GM23338 (cell line): Measurements from ENCODE around the gene SESN2.

ENCODE experiments used
- CTCF ChIP-seq, 2 experiments: fragments of 200-600 bp in 1 of 2; sonication (generic) in 1 of 2; conservative IDR thresholded peaks; 2 replicates each; pipeline versions ENCODE4 v1.5.1 to v1.6.1; 2016 to 2017; ENCODE audit warnings: antibody characterized with exemption in 2 of 2, low read depth in 2 of 2, mild to moderate bottlenecking in 2 of 2, moderate library complexity in 1 of 2
- EZH2 ChIP-seq: fragments of 200-600 bp; sonication (generic); IDR thresholded peaks from one replicate; pipeline ENCODE4 v1.8.0; 2017; ENCODE audit warnings: antibody characterized with exemption, mild to moderate bottlenecking, low read depth; ENCODE audit not compliant: unreplicated experiment
- EZH2phosphoT487 ChIP-seq: fragments of 200-600 bp; sonication (generic); IDR thresholded peaks from one replicate; pipeline ENCODE4 v1.8.1; 2018; ENCODE audit warnings: antibody characterized with exemption; ENCODE audit not compliant: unreplicated experiment
- JUNB ChIP-seq: IDR thresholded peaks from one replicate; pipeline ENCODE4 v1.6.1; 2016; ENCODE audit warnings: antibody characterized with exemption; ENCODE audit not compliant: unreplicated experiment
- POLR2AphosphoS5 ChIP-seq: IDR thresholded peaks from 2 replicates; pipeline ENCODE4 v1.6.1; 2016; ENCODE audit warnings: antibody characterized with exemption, low read depth
- TF ChIP-seq, protein P1 (sequence below): IDR thresholded peaks from one replicate; pipeline ENCODE4 v1.6.1; 2018; ENCODE audit warnings: antibody characterized with exemption; ENCODE audit not compliant: unreplicated experiment

GRCh38 chr1:28236656-28237322 lies 22.5 kb upstream of the SESN2 start:
- TF ChIP-seq CTCF (conservative IDR thresholded peaks at IDR 0.05; ENCODE audit: low read depth in 2 of 2) (no peak), POLR2AphosphoS5 (no peak; the same call in 1 of the 2 replicates), EZH2phosphoT487 (no peak), EZH2 (no peak), JUNB (no peak)
- TF ChIP-seq, protein P1, sequence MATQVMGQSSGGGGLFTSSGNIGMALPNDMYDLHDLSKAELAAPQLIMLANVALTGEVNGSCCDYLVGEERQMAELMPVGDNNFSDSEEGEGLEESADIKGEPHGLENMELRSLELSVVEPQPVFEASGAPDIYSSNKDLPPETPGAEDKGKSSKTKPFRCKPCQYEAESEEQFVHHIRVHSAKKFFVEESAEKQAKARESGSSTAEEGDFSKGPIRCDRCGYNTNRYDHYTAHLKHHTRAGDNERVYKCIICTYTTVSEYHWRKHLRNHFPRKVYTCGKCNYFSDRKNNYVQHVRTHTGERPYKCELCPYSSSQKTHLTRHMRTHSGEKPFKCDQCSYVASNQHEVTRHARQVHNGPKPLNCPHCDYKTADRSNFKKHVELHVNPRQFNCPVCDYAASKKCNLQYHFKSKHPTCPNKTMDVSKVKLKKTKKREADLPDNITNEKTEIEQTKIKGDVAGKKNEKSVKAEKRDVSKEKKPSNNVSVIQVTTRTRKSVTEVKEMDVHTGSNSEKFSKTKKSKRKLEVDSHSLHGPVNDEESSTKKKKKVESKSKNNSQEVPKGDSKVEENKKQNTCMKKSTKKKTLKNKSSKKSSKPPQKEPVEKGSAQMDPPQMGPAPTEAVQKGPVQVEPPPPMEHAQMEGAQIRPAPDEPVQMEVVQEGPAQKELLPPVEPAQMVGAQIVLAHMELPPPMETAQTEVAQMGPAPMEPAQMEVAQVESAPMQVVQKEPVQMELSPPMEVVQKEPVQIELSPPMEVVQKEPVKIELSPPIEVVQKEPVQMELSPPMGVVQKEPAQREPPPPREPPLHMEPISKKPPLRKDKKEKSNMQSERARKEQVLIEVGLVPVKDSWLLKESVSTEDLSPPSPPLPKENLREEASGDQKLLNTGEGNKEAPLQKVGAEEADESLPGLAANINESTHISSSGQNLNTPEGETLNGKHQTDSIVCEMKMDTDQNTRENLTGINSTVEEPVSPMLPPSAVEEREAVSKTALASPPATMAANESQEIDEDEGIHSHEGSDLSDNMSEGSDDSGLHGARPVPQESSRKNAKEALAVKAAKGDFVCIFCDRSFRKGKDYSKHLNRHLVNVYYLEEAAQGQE: no peak
